ENCODE data around the gene TMEM258. TPM values are rescaled to one million over a fixed set of nuclear protein-coding genes. Genes with fewer than 3 reads are reported as not detected.

The TMEM258 gene
- total and polyA plus RNA-seq, 2 of the 4 experiments (the other 2 are of a cell fraction) = 107 to 280 TPM

GRCh38 chr11:61811831-61812230, 19.4 kb upstream of the TMEM258 start:
- Histone ChIP-seq H3K56ac (ENCODE audit: extremely low read depth, insufficient read depth, low read length) (no peak overlapping the region), H4K8ac (ENCODE audit: low read depth in 2 of 2, low read length in 2 of 2) (no peak overlapping the region), H2AK5ac (ENCODE audit: low read depth, low read length) (no peak overlapping the region), H3K9me3 (ENCODE audit: control insufficient read depth, insufficient read depth, low read length) (no peaks in the 10 kb centered on the region), H2BK20ac (ENCODE audit: low read depth, low read length) (no peak overlapping the region), H3K79me1 (ENCODE audit: low read depth in 1 of 2, low read length in 2 of 2) (peaks cover 7 to 40% of the 10 kb centered on the region in 2 experiments), H3K4me1 (ENCODE audit: control insufficient read depth, insufficient read depth, low read length) (no peaks in the 10 kb centered on the region; the same call in 1 of the 2 replicates), H3K27ac (ENCODE audit: insufficient read depth, low read length) (no peak overlapping the region), H3K36me3 (ENCODE audit: control insufficient read depth, insufficient read depth, low read length) (peaks cover 46% of the 10 kb centered on the region), H3K4me2 (ENCODE audit: low read depth, low read length) (no peak overlapping the region), H3K4me3 (ENCODE audit: insufficient read depth, low read depth, low read length) (no peak overlapping the region), H4K20me1 (ENCODE audit: insufficient read depth, low read length) (no peaks in the 10 kb centered on the region; the same call in 1 of the 2 replicates), H3K9ac (ENCODE audit: low read depth, low read length) (no peak overlapping the region), H3K9me1 (ENCODE audit: insufficient read depth, low read length) (peaks cover 14% of the 10 kb centered on the region), H3K27me3 (ENCODE audit: control insufficient read depth, insufficient read depth, low read length) (no peaks in the 10 kb centered on the region), H2BK120ac (ENCODE audit: low read depth, low read length) (no peak overlapping the region), H3K4ac (ENCODE audit: low read depth, low read length) (no peak overlapping the region), H4K5ac (ENCODE audit: low read depth, low read length) (no peak overlapping the region), H2AFZ (replicated peaks; ENCODE audit: low read length, poor library complexity) (no peak overlapping the region), H3K23ac (ENCODE audit: low read depth, low read length) (no peak overlapping the region), H4K91ac (ENCODE audit: insufficient read depth, low read depth, low read length) (no peak overlapping the region), H2BK5ac (ENCODE audit: low read depth, low read length, poor library complexity, severe bottlenecking) (no peak overlapping the region), H2AK9ac (replicated peaks; ENCODE audit: low read depth, low read length, poor library complexity) (no peak overlapping the region), H2BK15ac (ENCODE audit: low read depth, low read length) (no peak overlapping the region), H3K14ac (replicated peaks; ENCODE audit: low read depth, low read length) (no peak overlapping the region), H3K18ac (ENCODE audit: low read depth, low read length) (no peak overlapping the region)
- CTCF ChIA-PET = no interaction called here
- in situ Hi-C loops (cut with MboI; ENCODE audit: low sequenced_read_pairs) = no loop called here
- TF ChIP-seq RFX5 (IDR thresholded peaks at IDR 0.05; ENCODE audit: low read depth, low read length) = no peak
- TF ChIP-seq CTCF (conservative IDR thresholded peaks at IDR 0.05; ENCODE audit: low read depth, low read length) = no peak
- no peak for TF ChIP-seq RCOR1 (IDR thresholded peaks at IDR 0.05; ENCODE audit: insufficient replicate concordance, low read length)
- 100% methylated on average over 2 of the region's 5 CpGs; no CpG with 5 or more reads in 1 of the 2 experiments for WGBS, 2 experiments (ENCODE audit: extremely low coverage in 2 of 2, insufficient read length in 1 of 2)
- no peak for DNase-seq
- POLR2A ChIA-PET (ENCODE audit: unreplicated experiment) = no interaction called here
- intact Hi-C loops (cut with micrococcal nuclease) = no loop called here
- BruUV-seq (replicated peaks) = no TSS peak
- dilution Hi-C loops (cut with HindIII; ENCODE audit: low sequenced_read_pairs, unreplicated experiment) = no loop called here
- ATAC-seq (ENCODE audit: low read depth) = no peak

Measured in IMR-90 (cell line).